Coronary artery (tissue), 2 donors: Measurements from ENCODE around the gene TOB1.
"Not testable (repeated sequence)": the region's sequence is repeated elsewhere in the genome, so short reads cannot be mapped to it uniquely, and the experiment has no call there.

Experiments used
- DNase-seq: peaks from one replicate; pipeline ENCODE4 v3.0.0-alpha.2; 2017; ENCODE audit warnings: low spot score
- H3K27ac ChIP-seq, 2 donors: fragments of 200-600 bp; sonication (generic); one replicate each; pipeline ENCODE4 v1.5.1; 2016 to 2019
- H3K4me3 ChIP-seq: fragments of 200-600 bp; sonication (generic); 2 replicates; pipeline ENCODE4 v1.5.1; 2016; ENCODE audit warnings: mild to moderate bottlenecking, moderate library complexity
- CTCF ChIP-seq: fragments of 200-600 bp; sonication (generic); IDR thresholded peaks from one replicate; pipeline ENCODE4 v1.5.1; 2019; ENCODE audit warnings: antibody characterized with exemption

The TOB1 gene

GRCh38 chr17:50884439-50885311, 18.5 kb upstream of the TOB1 start:
- no peak for TF ChIP-seq CTCF
- Histone ChIP-seq H3K4me3 (no peak overlapping the region), H3K27ac (no peak overlapping the region)
- DNase-seq, result no peak

- Histone ChIP-seq H3K4me3 (no peak overlapping the region), H3K27ac (no peak overlapping the region)
- TF ChIP-seq CTCF, result no peak
- DNase-seq, result no peak
Observed at GRCh38 chr17:50883850-50884438, 17.8 kb upstream of the TOB1 start.

- no peak for TF ChIP-seq CTCF
- Histone ChIP-seq H3K27ac (no peak overlapping the region), H3K4me3 (no peak overlapping the region)
- no peak for DNase-seq
Observed at GRCh38 chr17:50882851-50883250, 16.7 kb upstream of the TOB1 start.

- Histone ChIP-seq H3K4me3 (no peak overlapping the region), H3K27ac (no peak overlapping the region)
- DNase-seq, result no peak
- TF ChIP-seq CTCF, result no peak
Observed at GRCh38 chr17:50881182-50881581, 15.0 kb upstream of the TOB1 start.

GRCh38 chr17:50879086-50879485, 12.9 kb upstream of the TOB1 start:
- DNase-seq, result no peak
- Histone ChIP-seq H3K27ac (no peak overlapping the region), H3K4me3 (no peak overlapping the region)
- TF ChIP-seq CTCF, result no peak

- no peak for TF ChIP-seq CTCF
- DNase-seq, result no peak
- no peak overlapping the region for H3K4me3 ChIP-seq
- no peak overlapping the region for H3K27ac ChIP-seq
Observed at GRCh38 chr17:50877838-50878237, 11.7 kb upstream of the TOB1 start.

- H3K27ac ChIP-seq, H3K4me3 ChIP-seq, DNase-seq: not testable (repeated sequence)
Observed at GRCh38 chr17:50877042-50877441, 10.9 kb upstream of the TOB1 start.
